GM18861 (cell line): Measurements from ENCODE around the gene MED28.
"Not testable (repeated sequence)": the region's sequence is repeated elsewhere in the genome, so short reads cannot be mapped to it uniquely, and the experiment has no call there.

ENCODE experiments used
- ATAC-seq: cut with Tn5 transposase; IDR thresholded peaks from one replicate; pipeline ENCODE4 v1.9.1; 2021; ENCODE audit not compliant: unreplicated experiment

Gene MED28

DNA sequence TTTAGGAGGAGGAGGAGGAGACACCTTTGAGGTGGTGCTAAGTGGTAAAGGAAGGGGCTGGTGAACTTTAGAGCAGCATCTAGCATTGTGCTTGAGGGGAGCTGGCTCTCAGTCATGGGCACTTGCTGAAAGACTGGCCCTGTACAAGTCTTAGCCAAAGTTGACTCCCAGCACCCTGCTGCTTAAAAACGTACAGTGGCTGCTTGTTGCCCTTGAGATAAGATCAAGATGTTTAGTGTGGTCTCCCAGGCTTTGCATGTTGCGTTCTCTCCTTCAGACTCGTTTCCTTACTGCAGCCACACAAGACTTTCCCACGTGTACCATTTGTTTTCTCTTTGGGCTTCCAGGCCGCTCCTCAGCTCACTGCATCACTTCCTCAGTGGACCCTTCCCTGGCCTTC, 1.8 kb downstream of the MED28 start:
- ATAC-seq: no peak

DNA sequence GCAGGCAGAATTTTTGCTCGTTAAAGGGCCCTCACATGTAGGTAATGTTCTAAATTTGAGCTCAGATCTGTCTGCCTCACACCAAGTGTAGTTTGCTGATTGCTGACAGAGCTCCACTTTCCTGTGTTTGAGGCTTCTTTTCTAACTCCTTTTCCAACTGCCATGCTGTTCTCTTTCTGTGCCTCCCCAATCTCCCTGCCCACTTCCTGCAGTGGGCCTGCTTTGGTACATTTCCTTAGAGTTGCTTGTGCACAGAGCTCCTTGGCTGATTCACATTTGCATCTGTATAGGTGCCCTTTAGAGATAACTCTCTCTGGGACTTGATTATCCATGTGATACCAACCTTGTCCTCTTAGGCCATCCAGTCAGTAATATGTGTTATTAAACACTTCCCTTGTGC, 4.5 kb downstream of the MED28 start:
- no peak for ATAC-seq

DNA sequence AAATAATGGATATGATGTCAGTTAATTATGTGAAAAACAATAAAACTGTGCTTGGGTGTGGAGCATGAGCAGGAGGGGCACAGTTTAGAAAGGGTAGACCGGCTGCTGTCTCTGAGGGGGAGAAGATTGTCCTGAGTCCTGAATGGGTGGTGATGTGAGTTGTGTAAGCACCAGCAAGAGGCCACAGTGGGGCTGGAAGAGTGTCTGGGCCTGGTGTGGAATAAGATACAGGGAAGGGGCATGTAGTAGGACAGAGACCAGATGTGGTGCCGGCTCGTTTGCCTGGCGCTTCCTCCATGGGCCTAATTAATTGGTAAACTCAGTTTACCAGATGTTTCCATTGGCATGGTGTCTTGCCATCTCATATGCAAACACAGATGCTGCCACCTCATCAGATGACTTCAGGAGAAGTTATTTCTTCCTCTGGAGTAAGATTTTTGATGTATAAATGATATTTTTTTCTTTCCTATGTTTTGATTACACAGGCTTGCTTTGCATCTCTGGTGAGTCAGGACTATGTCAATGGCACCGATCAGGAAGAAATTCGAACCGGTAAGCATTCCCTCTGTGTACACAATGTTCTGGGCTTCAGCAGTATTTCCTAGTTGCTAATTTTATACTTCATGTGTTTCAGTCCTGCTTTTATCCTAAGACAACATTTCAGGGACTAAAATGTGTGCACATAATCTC, 5.1 kb downstream of the MED28 start:
- no peak for ATAC-seq

DNA sequence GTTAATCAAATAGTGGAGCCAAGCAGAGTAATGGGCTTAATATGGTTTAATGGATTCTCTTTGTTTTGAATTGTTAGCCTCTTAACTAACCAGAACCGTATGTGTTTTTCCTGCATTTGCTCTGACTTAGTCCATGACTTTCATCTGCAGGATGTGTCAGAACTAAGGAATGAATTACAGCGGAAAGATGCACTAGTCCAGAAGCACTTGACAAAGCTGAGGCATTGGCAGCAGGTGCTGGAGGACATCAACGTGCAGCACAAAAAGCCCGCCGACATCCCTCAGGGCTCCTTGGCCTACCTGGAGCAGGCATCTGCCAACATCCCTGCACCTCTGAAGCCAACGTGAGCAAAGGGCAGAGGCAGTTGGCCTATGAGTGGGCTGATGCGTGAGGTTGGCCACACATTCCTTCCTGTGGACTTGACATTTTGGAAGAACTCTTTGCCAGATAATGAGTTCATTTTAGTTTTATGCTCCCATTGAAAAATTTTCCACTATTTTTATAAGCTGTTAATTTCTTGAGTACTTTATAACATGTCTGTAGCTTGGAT, 9.1 kb downstream of the MED28 start:
- no peak for ATAC-seq

DNA sequence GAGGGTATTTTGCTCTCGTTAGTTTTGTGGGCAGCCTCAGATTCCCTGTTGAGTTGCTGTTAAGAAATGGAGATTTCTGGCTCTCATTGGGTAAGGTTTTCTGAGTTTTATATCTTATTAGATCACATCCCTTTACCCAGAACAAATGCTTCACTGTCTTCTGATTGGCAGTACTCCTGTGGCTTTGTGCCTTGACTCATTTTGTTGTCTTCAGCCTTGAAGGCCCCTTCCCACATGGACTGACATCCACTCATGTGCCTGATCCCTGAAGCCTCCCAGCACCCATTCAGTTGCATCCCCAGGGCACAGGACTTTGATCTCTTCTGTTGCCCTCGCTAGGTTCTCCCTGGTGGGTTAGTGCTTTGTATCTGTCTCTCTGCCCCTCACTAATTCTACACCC, 10.4 kb downstream of the MED28 start:
- ATAC-seq: no peak

DNA sequence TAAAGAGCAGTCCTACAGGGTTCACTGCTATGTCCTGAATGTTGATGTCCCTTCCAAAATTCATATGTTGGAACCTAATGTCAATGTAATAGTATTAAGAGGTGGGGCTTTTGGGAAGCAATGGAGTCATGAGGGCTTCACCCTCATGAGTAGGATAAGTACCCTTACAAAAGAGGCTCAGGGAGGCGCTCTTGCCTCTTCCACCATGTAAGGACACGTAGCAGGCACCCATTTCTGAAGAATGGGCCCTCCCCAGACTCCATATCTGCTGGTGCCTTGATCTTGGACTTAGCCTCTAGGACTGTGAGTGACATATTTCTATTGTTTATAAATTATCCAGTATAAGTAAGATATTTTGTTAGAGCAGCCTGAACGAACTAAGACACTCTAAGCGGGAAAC, 15.8 kb downstream of the MED28 start:
- ATAC-seq: no peak

DNA sequence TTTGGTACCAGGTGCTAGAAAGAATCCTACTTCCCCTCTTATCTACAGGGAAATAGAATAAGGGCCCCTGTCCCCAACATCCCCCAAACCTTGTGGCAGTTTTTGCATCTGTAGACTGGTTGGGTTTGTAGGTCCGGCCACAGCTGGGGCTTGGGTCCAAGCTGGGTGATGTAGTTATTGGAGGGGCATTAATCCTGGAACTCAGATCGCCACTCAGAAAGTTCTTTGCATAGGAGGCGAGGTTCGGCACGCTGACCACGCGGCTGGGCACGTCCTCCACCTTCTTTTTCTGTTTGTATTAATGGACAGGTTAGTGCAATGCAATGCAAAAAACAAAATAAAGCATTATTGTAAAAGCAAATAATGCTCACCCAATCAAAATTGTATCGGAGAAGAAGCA, 19.2 kb downstream of the MED28 start:
- no peak for ATAC-seq

DNA sequence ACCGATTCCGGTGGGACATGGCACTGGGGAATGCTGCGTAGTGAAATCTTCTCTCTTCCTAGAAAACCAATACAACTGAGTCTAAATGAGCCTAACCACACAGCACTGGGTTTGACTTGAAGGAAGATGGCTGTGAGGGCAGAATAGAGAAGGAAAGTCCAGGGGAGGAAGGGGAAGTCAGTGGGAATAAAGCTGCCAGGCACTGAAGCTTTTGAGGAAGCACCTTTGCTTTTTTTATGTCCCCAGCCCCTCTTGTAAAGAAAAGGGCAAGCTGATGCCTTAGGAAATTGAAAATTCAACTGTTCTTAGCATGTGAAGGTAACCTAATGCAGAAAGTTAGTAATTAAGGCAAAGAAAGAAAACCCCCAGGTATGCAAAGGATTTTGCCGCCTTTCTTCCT, 20.6 kb downstream of the MED28 start:
- ATAC-seq: no peak

DNA sequence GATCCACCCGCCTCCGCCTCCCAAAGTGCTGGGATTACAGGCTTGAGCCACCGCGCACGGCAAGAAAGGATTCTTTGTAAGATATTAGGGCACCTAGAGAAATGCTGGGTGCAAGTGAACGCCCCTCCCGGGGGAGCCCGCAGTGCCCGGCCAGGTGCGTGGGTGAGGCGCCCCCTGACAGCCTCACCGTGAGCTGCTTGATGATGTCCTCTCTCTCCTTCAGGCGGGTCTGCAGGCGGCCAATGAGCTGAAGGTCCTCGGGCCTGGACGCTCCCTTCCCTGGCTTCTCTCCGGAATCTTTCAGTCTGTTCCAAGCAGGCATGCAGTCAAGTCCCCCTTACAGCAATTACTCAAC, 21.9 kb downstream of the MED28 start:
- ATAC-seq: no peak

DNA sequence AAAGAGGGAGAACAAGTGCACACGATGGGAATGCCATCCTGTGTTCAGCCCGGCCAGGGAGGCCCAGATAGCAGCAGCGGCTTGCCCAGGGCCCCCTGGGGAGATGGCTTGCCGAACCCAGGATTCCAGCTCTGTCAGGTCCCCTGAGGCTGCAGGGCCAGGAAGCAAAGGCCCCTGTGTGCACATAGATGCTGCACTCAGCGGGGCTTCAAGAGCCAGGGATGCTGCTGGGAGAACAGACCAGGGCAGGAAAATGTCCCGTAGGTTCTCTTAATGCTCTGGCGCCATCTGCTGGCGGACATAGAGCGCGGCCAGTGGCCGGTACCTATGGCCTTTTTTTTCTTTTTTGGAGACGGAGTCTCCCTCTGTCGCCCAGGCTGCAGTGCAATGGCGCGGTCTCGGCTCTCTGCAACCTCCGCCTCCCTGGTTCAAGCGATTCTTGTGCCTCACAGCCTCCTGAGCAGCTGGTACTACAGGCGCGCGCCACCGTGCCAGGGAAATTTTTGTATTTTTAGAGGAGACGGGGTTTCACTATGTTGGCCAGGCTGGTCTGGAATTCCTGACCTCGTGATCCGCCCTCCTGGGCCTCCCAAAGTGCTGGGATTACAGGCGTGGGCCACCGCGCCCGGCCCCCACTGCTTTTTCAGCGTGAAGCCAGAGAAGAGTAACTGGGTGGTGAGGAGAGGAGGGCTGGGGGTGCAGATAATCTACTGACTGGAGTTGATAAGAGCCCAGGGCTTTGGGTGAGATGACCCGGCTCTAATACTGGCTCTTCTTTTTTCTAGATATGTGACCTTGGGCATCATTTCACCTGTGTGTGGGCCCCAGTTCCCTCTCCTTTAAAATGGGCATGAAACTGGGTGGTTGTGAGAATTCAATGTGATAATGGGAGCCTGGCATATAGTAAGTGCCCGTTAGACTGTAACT, 22.5 kb downstream of the MED28 start:
- peak; percentile 96 for ATAC-seq

DNA sequence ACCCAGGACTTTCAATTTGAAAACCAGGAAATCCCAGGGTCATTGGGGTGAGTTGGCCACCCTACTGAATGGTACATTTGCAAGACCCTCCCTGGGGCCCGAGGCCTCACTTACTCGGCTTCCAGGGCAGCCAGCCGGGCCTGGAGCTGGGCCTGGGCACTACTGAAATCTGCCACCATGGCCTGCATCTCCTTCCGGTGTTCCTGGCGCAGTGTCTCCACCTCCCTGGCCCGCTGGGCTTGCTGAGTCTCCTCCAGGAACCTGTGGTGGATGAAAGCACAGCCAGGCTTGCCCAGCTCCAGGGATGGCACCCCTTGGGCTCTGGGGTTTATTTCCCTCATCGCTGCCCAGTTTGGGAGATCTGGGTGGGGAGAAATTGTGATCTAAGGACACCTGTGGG, 24.7 kb downstream of the MED28 start:
- ATAC-seq: no peak

DNA sequence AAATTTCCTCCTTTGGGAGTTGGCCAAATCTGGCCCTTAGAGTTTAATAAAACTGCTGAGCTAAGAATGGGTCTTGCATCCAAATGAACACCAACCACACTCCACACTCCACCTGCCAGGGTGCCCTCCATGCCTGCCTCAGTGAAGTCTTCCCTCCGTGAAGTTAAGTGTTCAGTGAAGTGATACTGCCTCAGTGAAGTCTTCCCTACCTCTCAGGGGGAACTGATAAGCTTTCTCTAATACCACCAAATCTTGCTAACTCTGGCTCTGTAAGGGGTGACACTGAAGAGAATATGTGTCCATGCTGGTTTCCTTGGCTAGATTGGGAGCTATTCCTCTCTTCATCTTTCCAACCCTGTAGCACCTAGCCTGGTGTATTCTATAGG, 27.9 kb downstream of the MED28 start:
- ATAC-seq: no peak

DNA sequence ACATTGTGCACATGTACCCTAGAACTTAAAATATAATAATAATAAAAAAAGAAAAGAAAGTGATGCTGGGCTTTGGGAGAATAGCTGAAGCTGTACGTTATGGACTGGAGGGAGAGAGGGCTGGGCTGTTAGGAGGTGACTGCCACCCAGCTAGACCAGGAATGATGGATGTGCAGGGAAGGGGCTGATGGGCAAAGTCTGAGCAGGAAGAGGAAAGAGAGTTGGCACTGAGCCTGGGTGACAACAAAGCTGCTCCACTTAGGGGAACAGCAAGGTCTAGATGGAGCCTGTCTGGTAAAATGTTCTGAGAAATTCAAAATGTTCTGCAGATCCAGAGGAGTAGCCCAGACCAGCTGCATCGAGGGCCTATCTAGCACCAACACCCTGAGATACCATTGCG, 32.3 kb downstream of the MED28 start:
- no peak for ATAC-seq

DNA sequence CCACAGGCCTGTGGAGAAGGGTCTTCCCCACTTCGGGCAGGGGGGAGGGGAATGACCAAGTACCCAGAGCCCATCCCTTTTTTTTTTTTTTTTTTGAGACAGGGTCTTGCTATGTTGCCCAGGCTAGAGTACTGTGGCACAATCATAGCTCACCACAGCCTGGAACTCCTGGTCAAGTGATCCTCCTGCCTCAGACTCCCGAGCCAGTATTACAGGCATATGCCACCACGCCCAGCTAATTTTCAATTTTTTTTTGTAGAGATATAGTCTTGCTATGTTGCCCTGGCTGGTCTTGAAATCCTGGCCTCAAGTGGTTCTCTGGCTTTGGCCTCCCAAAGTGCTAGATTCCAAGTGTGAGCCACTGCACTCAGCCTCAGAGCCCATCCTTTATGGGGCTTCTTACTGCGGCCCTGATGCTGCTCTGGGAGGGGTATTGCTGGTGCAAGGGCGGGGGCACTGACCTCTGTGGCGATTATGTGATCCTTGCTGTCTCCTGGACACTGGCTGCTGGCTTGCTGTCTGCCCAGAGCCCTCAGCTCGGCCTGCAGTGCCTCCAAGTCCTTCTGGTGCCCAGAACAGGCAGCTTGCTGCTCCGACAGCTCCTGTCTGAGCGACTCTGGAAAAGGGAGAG, 32.9 kb downstream of the MED28 start:
- no peak for ATAC-seq

DNA sequence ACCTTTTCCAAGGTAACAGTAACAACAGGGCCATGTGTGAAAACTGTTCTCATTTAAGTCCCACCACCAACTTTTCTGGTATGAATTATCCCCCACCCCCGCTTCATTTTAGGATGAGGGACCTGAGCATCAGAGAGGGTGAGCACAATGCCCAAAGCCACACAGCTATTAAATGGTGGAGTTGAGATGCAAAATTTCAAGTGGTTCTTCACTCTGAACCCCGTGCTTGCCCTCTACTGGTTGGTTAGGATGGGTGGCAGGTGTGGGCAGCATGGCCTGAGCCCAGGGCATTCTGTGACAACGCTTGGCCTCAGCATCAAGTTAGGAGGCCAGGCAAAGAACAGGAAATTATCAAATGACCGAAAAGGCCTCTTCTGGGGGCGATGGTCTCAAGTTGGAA, 33.5 kb downstream of the MED28 start:
- ATAC-seq: no peak

DNA sequence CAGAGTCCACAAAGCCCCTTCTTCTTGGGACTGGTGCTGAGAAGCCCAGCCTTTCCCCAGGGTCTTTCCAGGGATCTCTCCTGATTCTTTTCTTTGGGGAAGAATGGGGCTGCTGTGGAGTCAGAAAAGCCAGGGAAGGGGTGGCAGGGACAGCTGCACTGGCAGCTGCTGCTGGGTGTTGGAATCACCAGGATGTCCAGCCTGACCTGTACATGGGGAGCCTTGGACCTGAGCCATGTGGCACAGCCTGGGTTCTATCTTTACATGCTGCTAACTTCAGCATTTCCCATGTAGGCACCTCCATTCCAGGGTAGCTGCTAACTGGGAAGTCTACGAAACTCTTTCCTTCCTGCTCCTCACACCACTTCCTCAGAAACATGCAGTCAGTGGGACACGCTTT, 36.0 kb downstream of the MED28 start:
- no peak for ATAC-seq

DNA sequence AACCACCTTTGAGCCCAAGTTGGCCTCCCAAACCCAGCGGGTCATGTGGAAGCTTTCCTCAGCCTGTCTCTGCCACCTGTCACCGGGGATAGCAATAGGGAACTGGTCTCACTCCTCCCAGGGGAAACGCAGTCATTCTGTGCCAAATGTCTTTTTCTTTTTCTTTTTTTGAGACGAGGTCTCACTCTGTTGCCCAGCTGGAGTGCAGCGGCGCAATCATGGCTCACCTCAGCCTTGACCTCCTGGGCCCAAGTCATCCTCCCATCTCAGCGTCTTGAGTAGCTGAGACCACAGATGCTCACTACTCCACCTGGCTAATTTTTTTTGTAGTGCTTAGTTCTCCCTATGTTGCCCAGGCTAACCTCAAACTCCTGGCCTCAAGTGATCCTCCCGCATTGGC, 40.3 kb downstream of the MED28 start:
- peak; percentile 57 for ATAC-seq

DNA sequence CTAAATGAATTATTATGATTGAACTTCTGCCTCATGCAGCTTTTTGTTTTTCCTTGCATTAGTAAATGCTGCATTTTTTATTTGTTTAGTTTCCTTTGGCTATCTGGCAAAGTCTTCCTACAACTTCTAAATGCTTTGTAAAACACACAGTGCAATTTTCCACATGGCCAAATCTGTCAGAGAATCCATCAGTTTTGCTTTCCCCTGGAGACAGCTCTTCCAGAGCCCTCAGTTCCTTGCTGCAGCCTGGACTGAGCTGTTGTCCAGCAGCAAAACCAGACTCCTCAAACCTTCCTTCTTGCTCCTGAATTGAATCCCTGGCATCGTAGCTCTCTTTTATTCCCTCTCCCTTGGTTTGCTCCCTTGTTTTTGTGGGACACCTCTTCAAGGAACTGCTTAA, 42.6 kb downstream of the MED28 start:
- ATAC-seq: no peak

DNA sequence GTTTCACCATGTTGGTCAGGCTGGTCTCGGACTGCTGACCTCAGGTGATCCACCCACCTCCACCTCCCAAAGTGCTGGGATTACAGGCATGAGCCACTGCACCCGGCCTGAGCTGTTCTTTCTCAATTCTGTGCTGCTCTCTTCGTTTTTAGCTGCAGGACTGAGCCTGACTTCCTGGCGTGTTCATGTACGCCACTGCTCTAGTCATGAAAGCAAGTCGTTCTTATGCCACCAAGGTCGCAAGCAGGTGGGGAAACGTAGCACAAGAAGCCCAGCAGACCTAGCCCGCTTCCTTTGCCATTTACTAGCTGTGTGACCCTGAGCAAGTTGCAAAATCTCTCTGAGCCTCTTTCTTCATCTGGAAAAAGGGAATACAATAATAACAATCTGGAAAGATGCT, 43.4 kb downstream of the MED28 start:
- no peak for ATAC-seq

DNA sequence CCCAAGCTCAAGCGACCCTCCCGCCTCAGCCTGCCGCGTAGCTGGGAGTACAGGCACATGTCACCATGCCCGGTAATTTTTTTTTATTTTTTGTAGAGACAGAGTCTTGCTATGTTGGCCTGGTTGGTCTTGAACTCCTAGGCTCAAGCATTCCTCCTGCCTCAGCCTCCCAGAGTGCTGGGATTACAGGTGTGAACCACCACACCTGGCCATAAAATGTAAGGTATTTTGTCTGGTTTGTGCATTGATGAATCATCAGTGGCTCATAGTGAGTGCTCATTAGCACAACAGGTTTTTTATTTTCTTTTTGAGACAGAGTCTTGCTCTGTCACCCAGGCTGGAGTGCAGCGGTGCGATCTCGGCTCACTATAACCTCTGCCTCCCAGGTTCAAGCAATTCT, 44.8 kb downstream of the MED28 start:
- not testable (repeated sequence) for ATAC-seq

DNA sequence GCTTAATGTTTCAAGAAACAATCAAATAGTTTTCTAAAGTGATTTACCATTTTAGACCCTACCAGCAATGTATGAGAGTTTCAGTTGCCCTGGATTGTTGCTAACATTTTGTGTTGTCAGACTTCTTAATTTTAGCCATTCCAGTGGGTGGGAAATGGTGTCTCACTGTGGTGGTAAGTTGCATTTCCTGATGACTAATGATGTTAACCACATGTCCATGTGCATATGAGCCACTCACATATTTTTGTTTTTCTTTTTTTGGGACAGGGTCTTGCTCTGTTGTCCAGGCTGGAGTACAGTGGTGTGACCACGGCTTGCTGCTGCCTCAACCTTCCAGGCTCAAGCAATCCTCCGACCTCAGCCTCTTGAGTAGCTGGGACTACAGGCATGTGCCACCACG, 48.3 kb downstream of the MED28 start:
- ATAC-seq: no peak

DNA sequence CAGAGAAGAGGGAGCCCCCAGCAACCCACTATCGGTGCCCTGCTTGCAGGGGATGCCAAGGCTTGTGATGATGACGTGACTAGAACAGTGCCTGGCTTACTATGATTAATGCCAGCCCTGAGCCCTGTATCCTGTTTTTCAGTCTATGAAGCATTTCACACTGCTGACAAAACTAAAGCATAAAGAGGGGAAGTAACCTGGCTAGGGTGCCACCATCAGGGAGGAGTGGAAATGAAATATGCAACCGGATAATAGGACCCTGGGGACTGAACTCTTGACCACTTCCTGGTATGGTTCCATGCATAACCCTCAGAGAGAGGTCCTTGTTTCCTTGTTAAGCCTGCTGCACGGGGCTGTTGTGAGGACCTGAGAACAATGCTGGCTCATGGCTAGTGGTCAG, 50.3 kb downstream of the MED28 start:
- peak; percentile 97 for ATAC-seq
